Raji (cell line): ENCODE measurements around the gene ABLIM3.

Experiments used
- POLR2A ChIP-seq: IDR thresholded peaks from 2 replicates; pipeline ENCODE4 v1.6.1; 2011; ENCODE audit warnings: low read depth, low read length, control low read depth; ENCODE audit not compliant: insufficient read depth

ABLIM3 gene

GRCh38 chr5:149144637-149145036 is 3.3 kb downstream of the ABLIM3 start:
- TF ChIP-seq POLR2A, result no peak

GRCh38 chr5:149145138-149145537 is 3.8 kb downstream of the ABLIM3 start:
- TF ChIP-seq POLR2A, result no peak

- no peak for TF ChIP-seq POLR2A
These were observed 6.4 kb downstream of the ABLIM3 start for GRCh38 chr5:149147676-149148075.

GRCh38 chr5:149149942-149150341 is 8.6 kb downstream of the ABLIM3 start:
- no peak for TF ChIP-seq POLR2A

- TF ChIP-seq POLR2A, result no peak
These were observed 9.2 kb downstream of the ABLIM3 start for GRCh38 chr5:149150457-149150856.

GRCh38 chr5:149151717-149152116 is 10.4 kb downstream of the ABLIM3 start:
- TF ChIP-seq POLR2A, result no peak

GRCh38 chr5:149152317-149152746 is 11.0 kb downstream of the ABLIM3 start:
- TF ChIP-seq POLR2A, result no peak

GRCh38 chr5:149153193-149153750 is 12.0 kb downstream of the ABLIM3 start:
- no peak for TF ChIP-seq POLR2A

GRCh38 chr5:149153751-149154610 is 12.7 kb downstream of the ABLIM3 start:
- TF ChIP-seq POLR2A, result no peak

GRCh38 chr5:149154650-149155049 is 13.4 kb downstream of the ABLIM3 start:
- no peak for TF ChIP-seq POLR2A

- TF ChIP-seq POLR2A, result no peak
These were observed 15.3 kb downstream of the ABLIM3 start for GRCh38 chr5:149156435-149157083.

GRCh38 chr5:149157330-149157729 is 16.0 kb downstream of the ABLIM3 start:
- no peak for TF ChIP-seq POLR2A

- TF ChIP-seq POLR2A, result no peak
These were observed 19.0 kb downstream of the ABLIM3 start for GRCh38 chr5:149160291-149160787.

- TF ChIP-seq POLR2A, result no peak
These were observed 19.9 kb downstream of the ABLIM3 start for GRCh38 chr5:149161026-149161687.

- TF ChIP-seq POLR2A, result no peak
These were observed 20.6 kb downstream of the ABLIM3 start for GRCh38 chr5:149161850-149162249.
